Measurements from ENCODE around the gene PARG. TPM values are rescaled to one million over a fixed set of nuclear protein-coding genes. Genes with fewer than 3 reads are reported as not detected.
"Not testable (repeated sequence)": the region's sequence is repeated elsewhere in the genome, so short reads cannot be mapped to it uniquely, and the experiment has no call there.

The PARG gene
- total RNA-seq, 4 donors from 2014 or later, result 13.5 to 32.0 (median 17.0) TPM

DNA sequence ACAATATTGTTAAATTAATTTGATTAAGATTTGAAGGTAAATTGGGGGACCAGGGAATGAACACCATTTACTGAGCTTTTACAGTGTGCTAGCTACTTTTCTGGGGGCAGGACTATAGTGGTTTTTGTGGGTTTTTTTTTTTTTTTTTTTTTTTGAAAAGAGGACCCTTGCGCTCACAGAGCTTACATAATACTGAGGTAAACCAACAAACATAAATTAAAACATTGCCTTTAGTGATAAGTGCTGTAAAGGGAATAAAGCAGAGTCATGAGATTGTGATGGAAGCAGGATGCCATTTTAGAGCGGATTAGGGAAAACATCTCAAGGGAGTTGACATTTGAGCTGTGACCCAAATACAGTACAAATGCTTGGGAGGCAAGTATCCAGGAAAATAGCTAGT, 1.8 kb upstream of the PARG start:
- intact Hi-C loops (cut with DNase I); DNase-seq; H3K4me3 ChIP-seq; H3K27ac ChIP-seq; H3K9me3 ChIP-seq; H3K27me3 ChIP-seq: not testable (repeated sequence)
- 74 to 84% methylated on average over 2 of the region's 2 CpGs for WGBS, 2 donors
- H3K4me1 ChIP-seq, result peaks cover 0 to 27% (median 10%) of the 10 kb centered on the region in 3 donors
- H3K36me3 ChIP-seq, result peaks cover 0 to 25% (median 0%) of the 10 kb centered on the region in 3 donors

DNA sequence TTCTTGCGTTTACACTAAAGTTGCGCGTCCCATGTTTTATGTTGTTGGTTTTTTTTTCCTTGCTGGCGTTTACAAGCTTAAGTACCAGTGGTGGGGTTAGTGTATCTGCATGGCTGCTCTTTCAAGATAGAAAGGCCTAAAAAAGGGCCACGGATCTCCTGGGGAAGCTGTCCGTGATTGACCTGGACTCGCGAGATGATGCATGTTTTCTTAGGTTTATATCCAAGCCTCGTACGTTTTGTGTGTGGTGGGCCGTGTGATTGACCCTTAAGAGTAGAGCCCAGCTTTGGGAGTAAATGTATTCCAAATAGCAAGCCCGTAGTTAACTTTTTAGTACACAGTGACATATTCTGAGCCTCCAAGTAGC, 495 bp upstream of the PARG start:
- Histone ChIP-seq H3K4me3 (peak overlapping the region; percentile 76 to 89 (median 84)), H3K4me1 (peaks cover 0 to 27% (median 10%) of the 10 kb centered on the region in 3 donors), H3K36me3 (peaks cover 0 to 19% (median 0%) of the 10 kb centered on the region in 3 donors), H3K27ac (peak overlapping the region; percentile 80 to 87 (median 82))
- H3K9me3 ChIP-seq; intact Hi-C loops (cut with DNase I); H3K27me3 ChIP-seq; DNase-seq: not testable (repeated sequence)
- 0% methylated on average over 11 to 12 of the region's 12 CpGs for WGBS, 2 donors

DNA sequence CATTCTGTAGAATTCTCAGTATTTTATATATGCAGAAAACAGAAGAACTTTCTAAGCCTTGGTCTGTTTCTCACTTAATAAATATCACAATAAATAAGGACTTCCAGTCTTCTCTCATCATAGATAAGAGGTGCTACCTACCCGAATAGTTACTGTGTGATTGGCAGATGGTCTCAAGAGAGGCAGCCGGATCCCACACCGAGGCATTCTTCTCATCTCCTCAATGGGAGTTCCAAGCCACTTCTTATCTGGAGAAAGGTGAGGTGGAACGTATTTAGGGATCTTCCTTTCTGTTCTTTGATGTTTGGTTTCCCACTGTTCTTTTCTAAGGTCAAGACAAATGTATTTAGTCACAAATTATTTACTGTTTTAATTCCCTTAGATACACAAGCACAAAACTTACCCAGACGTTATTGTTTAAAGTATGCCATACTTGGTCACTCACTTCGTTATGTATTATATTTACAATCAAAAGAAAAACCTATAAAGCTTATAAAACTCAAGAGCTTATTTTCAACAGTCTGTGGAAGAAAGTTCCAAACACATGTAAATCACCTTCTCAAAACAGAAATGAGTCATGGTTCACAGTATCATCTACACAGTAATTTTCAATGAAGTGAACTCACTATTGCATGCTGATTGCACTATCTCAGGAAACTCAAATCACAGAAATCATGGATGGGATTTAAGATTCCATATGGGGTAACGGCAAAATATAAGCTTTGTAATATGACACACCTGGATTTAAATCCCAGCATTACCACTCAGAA, 9.7 kb downstream of the PARG start:
- H3K9me3 ChIP-seq; H3K4me1 ChIP-seq; intact Hi-C loops (cut with DNase I); H3K27ac ChIP-seq; H3K4me3 ChIP-seq; DNase-seq; H3K27me3 ChIP-seq: not testable (repeated sequence)
- H3K36me3 ChIP-seq, result peaks cover 0 to 35% (median 0%) of the 10 kb centered on the region in 3 donors
- WGBS, 2 donors, result 77 to 87% methylated on average over 7 of the region's 7 CpGs

DNA sequence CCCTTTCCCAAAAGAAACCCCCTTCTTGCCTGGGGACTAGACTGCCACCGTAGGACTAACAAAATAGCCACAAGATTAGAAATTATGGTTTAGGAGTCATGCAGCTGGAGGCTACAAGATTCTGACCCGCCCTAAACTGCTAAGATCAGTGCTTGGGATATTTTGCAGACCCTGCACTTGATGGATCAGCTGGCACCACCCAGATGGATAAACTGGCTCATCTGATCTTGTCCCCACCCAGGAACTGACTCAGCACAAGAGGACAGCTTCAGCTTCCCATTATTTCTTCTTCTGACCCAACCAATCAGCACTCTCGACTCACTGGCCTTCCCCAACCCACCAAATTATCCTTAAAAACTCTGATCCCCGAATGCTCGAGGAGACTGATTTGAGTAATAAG, 10.6 kb downstream of the PARG start:
- H3K4me1 ChIP-seq; H3K4me3 ChIP-seq; H3K9me3 ChIP-seq; DNase-seq; H3K27ac ChIP-seq; H3K27me3 ChIP-seq; intact Hi-C loops (cut with DNase I): not testable (repeated sequence)
- 82 to 83% methylated on average over 2 to 4 of the region's 5 CpGs for WGBS, 2 donors
- peaks cover 0 to 40% (median 0%) of the 10 kb centered on the region in 3 donors for H3K36me3 ChIP-seq

DNA sequence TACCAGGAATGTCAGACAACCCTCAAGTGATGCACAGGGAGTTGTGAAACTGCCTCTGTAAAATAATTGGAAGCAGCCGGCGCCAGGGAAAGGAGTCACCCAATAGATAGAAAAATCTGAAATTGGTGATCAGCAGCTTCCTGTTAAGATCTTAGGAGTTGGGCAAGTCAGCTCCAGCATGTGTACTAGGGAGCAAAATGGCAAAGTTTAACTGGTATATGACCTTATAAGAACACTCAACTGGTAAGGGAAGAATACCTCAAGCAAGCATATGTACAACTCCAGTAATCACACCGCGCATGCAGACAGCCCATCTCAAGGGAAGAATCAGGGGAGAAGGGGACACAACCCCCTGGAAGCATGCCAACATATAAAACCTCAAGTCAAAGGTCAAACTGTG, 18.3 kb downstream of the PARG start:
- H3K4me1 ChIP-seq, result not testable (repeated sequence)
- WGBS, 2 donors, result 92 to 100% methylated on average over 2 to 4 of the region's 4 CpGs

DNA sequence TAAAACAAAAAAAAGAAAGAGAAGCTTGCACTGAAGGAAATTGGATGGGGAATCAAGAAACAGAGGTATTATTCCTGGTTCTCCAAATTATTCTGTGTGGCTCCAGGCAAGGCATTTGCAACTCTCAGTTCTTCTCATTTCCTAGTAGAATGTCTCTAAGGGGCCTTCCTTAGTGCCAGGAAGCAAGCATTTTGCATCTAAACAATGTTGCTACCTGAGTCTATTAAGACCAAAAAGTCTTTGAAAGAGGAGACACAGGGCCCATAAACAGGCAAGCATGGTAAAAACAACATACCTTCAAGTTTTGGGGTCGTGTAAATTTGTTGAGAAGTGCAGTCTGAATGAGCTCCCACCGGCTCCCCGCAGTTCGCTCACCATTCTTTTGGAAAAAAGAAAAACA, 19.8 kb downstream of the PARG start:
- H3K27ac ChIP-seq; H3K27me3 ChIP-seq; H3K4me1 ChIP-seq; intact Hi-C loops (cut with DNase I); H3K4me3 ChIP-seq; H3K9me3 ChIP-seq; DNase-seq: not testable (repeated sequence)
- peaks cover 0 to 45% (median 0%) of the 10 kb centered on the region in 3 donors for H3K36me3 ChIP-seq
- 71 to 80% methylated on average over 4 of the region's 4 CpGs for WGBS, 2 donors

More for the DNA sequence above, 18.3 kb downstream of the PARG start:
- DNase-seq; H3K4me3 ChIP-seq; intact Hi-C loops (cut with DNase I); H3K27me3 ChIP-seq; H3K27ac ChIP-seq; H3K9me3 ChIP-seq: not testable (repeated sequence)
- H3K36me3 ChIP-seq, result peaks cover 0 to 50% (median 0%) of the 10 kb centered on the region in 3 donors

DNA sequence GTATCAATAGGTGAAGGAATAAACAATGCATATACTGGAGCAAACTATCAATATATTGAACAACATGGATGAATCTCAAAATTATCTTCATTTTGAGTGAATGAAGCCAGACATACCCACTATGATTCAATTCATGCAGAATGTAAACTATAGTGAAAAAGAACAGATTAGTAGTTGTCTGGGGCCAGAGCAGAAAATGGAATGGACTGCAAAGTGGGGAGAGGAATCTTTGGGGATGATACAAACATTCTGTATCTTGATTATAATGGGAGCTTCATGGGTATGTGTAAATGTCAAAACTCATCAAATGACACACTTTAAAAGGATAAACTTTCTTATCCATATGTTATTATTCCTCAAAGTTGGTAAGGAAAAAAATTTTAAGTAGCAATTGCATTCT, 23.9 kb downstream of the PARG start:
- H3K4me3 ChIP-seq; intact Hi-C loops (cut with DNase I); H3K27ac ChIP-seq; H3K27me3 ChIP-seq; H3K9me3 ChIP-seq; DNase-seq; H3K4me1 ChIP-seq: not testable (repeated sequence)
- peaks cover 0 to 61% (median 0%) of the 10 kb centered on the region in 3 donors for H3K36me3 ChIP-seq

DNA sequence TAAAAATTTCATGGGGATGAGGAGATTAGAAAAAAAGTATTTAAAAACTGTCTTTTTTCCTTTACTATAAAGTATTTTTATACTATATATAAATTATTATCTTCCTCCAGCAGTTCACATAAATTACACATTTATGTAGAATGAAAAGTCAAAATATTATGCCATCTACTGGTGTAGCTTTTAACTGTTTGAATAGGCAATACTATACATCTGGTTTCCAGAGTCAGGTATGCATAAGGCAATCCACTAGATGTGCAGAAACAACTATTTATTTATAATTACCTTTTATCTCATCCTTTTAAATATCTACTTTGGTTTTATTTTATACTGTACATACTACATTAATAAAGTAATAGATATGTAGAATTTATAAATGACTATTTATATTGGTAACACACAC, 25.4 kb downstream of the PARG start:
- H3K9me3 ChIP-seq; intact Hi-C loops (cut with DNase I); H3K27ac ChIP-seq; H3K4me1 ChIP-seq; H3K4me3 ChIP-seq; DNase-seq; H3K27me3 ChIP-seq: not testable (repeated sequence)
- H3K36me3 ChIP-seq, result peaks cover 0 to 64% (median 0%) of the 10 kb centered on the region in 3 donors

DNA sequence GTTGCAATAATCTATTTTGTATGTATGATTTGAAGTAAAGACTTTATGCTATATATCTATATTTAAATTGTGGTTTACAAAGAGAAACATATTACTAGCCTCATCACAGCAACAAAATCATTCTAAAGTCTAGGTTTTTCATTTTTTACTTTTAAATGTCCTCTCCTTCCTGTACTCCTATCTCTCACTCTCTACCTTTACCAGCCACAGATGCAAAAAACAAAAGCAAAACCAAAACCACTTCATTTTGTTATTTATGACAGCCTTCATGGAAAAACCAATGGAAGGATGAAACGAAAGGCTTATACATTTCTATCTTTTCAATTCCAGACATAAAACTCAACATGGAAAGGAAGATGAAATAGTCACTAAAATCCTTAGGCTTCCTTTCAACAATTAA, 31.5 kb downstream of the PARG start:
- intact Hi-C loops (cut with DNase I), result not testable (repeated sequence)

DNA sequence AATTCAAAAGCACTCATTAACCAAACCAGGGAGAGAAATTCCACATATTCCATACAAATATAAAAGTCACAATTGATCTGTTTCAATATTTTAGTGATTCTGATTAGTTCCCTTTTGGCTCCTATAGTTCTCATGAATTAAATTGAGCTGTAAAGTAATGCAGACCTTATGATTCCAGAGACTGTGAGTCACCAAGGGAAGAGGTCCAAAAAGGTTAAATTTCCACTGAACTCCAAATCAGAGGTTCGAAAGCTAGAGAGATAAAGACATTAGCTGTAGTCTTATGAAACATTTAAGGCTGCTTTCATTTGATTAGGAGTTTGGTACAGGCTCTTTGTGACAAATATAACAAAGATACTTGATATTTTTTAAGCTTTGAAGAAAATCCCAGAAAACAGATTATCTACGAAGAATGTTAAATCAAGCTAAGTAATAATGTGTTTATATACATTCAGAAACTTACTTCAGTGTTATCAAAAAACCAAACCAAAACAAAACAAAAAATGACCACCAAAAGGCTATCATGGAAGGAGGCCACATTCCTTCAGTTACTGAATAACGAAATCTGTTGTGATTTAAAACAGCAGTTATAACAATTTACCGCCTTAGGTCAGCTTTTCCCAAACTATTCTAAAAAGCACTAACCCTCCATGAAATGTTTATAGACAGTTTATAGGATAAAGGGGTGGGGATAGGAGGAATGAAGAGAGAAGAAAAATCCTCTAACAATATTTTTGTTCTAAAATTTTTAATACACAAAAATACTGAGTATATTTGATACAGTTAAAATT, 33.3 kb downstream of the PARG start:
- WGBS, 2 donors, result 71 to 86% methylated on average over 4 of the region's 4 CpGs
- intact Hi-C loops (cut with DNase I); H3K27ac ChIP-seq; DNase-seq; H3K4me1 ChIP-seq; H3K4me3 ChIP-seq; H3K27me3 ChIP-seq; H3K9me3 ChIP-seq: not testable (repeated sequence)
- peaks cover 0 to 24% (median 0%) of the 10 kb centered on the region in 3 donors for H3K36me3 ChIP-seq

More for the DNA sequence above, 31.5 kb downstream of the PARG start:
- H3K36me3 ChIP-seq, result peaks cover 0 to 41% (median 0%) of the 10 kb centered on the region in 3 donors
- DNase-seq, H3K27me3 ChIP-seq, H3K27ac ChIP-seq, H3K4me3 ChIP-seq, H3K4me1 ChIP-seq, H3K9me3 ChIP-seq: not testable (repeated sequence)
- 80% methylated on average over 1 of the region's 1 CpG; no CpG with 5 or more reads in 1 of the 2 donors for WGBS, 2 donors

DNA sequence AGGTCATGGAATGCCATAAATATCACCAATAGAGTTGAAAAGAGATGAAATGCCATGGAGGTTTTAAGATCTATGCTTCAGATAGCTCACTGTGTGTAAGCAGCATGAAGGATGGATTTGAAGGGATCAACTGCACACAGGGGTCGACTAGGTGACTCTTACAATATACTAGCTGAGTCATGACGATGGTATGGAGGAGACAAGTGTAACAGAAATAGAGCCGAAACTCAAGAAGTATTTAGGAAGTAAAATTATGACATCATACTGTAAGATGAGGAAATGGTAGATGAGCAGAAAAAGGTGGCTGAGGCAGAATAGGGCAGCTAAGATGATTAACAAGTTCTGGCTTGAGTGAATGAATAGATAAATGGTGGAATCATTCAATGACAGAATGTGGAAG, 38.0 kb downstream of the PARG start:
- 71 to 80% methylated on average over 3 of the region's 3 CpGs for WGBS, 2 donors
- DNase-seq; H3K9me3 ChIP-seq; H3K27ac ChIP-seq; H3K4me1 ChIP-seq; H3K4me3 ChIP-seq; intact Hi-C loops (cut with DNase I); H3K27me3 ChIP-seq: not testable (repeated sequence)
- peaks cover 0 to 15% (median 0%) of the 10 kb centered on the region in 3 donors for H3K36me3 ChIP-seq

DNA sequence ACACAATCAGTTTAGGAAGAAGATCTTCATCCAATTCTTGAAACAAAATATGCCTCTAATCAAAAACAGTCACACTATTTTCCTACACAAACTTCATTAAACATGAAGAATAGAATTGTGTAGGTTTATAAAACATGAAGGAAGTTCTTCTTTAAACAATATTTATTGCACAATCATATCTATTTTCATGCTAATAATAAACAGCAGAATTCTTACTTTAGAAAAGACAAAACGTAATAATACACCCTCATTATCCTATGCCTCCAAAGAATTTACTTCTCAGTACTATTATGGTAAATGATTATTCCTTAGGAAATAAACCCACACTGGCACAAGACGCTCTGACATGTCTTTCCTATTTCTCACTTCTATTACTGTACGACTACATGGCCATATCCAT, 41.4 kb downstream of the PARG start:
- H3K4me3 ChIP-seq; H3K4me1 ChIP-seq; DNase-seq; H3K27me3 ChIP-seq; H3K27ac ChIP-seq; H3K9me3 ChIP-seq; intact Hi-C loops (cut with DNase I): not testable (repeated sequence)
- peaks cover 0 to 18% (median 0%) of the 10 kb centered on the region in 3 donors for H3K36me3 ChIP-seq
- WGBS, 2 donors, result 90 to 99% methylated on average over 3 of the region's 3 CpGs

DNA sequence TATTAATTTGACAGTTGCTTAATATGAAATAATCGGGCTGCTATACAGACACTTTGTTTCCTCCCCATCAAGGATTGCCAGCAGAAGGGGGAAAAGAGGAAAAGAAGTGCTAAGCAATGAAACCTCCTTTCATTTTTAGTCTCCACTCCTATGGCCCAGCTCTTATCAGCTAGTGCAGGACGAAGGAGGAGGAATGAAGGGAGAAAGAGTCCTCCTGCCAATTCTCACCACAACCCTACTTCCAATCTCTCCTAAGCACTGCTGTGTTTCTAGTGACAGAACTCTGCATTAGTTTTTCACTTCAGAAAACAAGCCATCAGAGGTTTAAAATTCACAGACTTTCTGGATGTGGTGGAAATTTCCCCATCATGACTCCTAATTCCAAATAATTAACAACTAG, 41.8 kb downstream of the PARG start:
- H3K9me3 ChIP-seq; intact Hi-C loops (cut with DNase I); H3K27ac ChIP-seq; DNase-seq; H3K4me3 ChIP-seq; H3K4me1 ChIP-seq; H3K27me3 ChIP-seq: not testable (repeated sequence)
- peaks cover 0 to 21% (median 0%) of the 10 kb centered on the region in 3 donors for H3K36me3 ChIP-seq
- 86% methylated on average over 1 of the region's 2 CpGs; no CpG with 5 or more reads in 1 of the 2 donors for WGBS, 2 donors
